Measurements from ENCODE around the gene ROBO2.

DNA sequence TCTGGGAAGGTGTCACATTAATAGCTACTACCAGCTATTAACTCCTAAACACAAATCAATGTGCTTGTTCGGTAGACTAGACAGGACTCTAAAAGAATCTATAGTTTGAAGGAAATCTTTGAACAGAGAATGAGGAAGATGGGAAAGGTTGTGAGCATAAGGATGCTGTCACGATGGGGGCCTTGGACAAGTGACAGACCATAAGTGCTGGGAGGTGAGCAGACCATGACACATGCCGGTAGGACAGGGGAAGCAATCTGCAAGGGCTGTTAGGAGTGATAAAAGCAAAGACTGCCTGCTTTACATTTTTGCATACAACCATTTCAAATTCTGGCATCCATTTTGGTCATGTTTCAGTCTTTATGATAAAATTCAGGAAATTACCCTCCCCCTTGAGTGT, 645.8 kb downstream of the ROBO2 start:
- TF ChIP-seq, protein P1, sequence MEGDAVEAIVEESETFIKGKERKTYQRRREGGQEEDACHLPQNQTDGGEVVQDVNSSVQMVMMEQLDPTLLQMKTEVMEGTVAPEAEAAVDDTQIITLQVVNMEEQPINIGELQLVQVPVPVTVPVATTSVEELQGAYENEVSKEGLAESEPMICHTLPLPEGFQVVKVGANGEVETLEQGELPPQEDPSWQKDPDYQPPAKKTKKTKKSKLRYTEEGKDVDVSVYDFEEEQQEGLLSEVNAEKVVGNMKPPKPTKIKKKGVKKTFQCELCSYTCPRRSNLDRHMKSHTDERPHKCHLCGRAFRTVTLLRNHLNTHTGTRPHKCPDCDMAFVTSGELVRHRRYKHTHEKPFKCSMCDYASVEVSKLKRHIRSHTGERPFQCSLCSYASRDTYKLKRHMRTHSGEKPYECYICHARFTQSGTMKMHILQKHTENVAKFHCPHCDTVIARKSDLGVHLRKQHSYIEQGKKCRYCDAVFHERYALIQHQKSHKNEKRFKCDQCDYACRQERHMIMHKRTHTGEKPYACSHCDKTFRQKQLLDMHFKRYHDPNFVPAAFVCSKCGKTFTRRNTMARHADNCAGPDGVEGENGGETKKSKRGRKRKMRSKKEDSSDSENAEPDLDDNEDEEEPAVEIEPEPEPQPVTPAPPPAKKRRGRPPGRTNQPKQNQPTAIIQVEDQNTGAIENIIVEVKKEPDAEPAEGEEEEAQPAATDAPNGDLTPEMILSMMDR (IDR thresholded peaks at IDR 0.05; ENCODE audit: poor library complexity): no peak
- TF ChIP-seq EZH2phosphoT487 (IDR thresholded peaks at IDR 0.05; ENCODE audit: low read depth, severe bottlenecking, unreplicated experiment): no peak

Data from hepatocyte (in vitro differentiated cells).